AG04450 (cell line): ENCODE data around the gene RGL1. TPM values are rescaled to one million over a fixed set of nuclear protein-coding genes. Genes with fewer than 3 reads are reported as not detected.

Experiments used
- CTCF ChIA-PET: fragments of 300-600, 350-600 bp; formaldehyde crosslinking; extraction: SDS; loops from one replicate; lab custom pipeline; 2022; ENCODE audit warnings: antibody characterized with exemption, inconsistent platforms; lab: Charles Lee
- POLR2A ChIA-PET: fragments of 350-600 bp; formaldehyde crosslinking; extraction: SDS; loops from one replicate; lab custom pipeline; 2021; ENCODE audit warnings: antibody characterized with exemption, inconsistent platforms; lab: Yijun Ruan, JAX
- DNase-seq: peaks from one replicate; pipeline ENCODE4 v3.0.0-alpha.2; 2011; ENCODE audit warnings: low read depth, low spot score
- H3K27ac ChIP-seq: one replicate; pipeline ENCODE4 v1.5.1; 2012; ENCODE audit warnings: low read depth, low read length, control low read depth
- H3K27me3 ChIP-seq: one replicate; pipeline ENCODE4 v1.6.0; 2012; ENCODE audit warnings: low read length; ENCODE audit not compliant: control insufficient read depth, insufficient read depth
- H3K4me3 ChIP-seq: 2 replicates; pipeline ENCODE4 v1.5.1; 2011; ENCODE audit warnings: mild to moderate bottlenecking, low read depth, low read length, control low read depth
- H3K9me3 ChIP-seq: 2 replicates; pipeline ENCODE4 v1.5.1; 2012; ENCODE audit warnings: low read length; ENCODE audit not compliant: control insufficient read depth, insufficient read depth
- polyA plus RNA-seq: library from polyadenylated mRNA; depleted of rRNA; stranded (reverse); fragments of >200 nt; gene quantifications from 2 replicates; pipeline ENCODE4 v1.2.3, GENCODE V29; 2011
- TF ChIP-seq, protein P1 (sequence below): IDR thresholded peaks from 2 replicates; pipeline ENCODE4 v1.5.1; 2011; ENCODE audit warnings: low read depth, low read length, control low read depth, inconsistent platforms

RGL1 gene
- polyA plus RNA-seq, 1 experiment, result 11.1 TPM

DNA sequence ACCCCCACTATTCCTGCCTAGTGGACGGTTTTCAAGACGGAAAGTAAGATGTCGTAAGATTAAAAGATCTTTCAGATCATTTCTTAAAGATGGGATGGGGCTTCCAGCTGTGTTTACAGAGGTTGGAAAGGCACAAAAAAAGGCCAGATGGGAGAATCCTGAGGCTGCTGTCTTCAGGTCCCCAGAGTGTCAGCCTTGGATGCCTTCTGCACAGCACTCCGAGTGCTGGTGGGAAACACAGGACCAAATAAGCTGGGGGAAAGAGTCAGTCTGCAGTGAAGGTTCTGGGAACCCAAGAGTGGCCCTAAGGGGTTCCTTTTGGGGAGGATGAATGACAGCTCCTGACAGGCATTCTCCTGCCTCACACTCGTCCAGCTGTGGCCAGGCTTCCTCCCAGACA, 136.1 kb downstream of the RGL1 start:
- ChIA-PET CTCF (interaction anchor here (2.2 kb wide), 1 partner anchor 286 kb away, joined by 11 read pairs; no protein-coding TSS in a partner anchor), POLR2A (no interaction called here)
- Histone ChIP-seq H3K9me3 (no peaks in the 10 kb centered on the region), H3K27me3 (no peaks in the 10 kb centered on the region), H3K4me3 (no peak overlapping the region), H3K27ac (no peak overlapping the region)
- DNase-seq, result no peak
- TF ChIP-seq, protein P1, sequence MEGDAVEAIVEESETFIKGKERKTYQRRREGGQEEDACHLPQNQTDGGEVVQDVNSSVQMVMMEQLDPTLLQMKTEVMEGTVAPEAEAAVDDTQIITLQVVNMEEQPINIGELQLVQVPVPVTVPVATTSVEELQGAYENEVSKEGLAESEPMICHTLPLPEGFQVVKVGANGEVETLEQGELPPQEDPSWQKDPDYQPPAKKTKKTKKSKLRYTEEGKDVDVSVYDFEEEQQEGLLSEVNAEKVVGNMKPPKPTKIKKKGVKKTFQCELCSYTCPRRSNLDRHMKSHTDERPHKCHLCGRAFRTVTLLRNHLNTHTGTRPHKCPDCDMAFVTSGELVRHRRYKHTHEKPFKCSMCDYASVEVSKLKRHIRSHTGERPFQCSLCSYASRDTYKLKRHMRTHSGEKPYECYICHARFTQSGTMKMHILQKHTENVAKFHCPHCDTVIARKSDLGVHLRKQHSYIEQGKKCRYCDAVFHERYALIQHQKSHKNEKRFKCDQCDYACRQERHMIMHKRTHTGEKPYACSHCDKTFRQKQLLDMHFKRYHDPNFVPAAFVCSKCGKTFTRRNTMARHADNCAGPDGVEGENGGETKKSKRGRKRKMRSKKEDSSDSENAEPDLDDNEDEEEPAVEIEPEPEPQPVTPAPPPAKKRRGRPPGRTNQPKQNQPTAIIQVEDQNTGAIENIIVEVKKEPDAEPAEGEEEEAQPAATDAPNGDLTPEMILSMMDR, result no peak

DNA sequence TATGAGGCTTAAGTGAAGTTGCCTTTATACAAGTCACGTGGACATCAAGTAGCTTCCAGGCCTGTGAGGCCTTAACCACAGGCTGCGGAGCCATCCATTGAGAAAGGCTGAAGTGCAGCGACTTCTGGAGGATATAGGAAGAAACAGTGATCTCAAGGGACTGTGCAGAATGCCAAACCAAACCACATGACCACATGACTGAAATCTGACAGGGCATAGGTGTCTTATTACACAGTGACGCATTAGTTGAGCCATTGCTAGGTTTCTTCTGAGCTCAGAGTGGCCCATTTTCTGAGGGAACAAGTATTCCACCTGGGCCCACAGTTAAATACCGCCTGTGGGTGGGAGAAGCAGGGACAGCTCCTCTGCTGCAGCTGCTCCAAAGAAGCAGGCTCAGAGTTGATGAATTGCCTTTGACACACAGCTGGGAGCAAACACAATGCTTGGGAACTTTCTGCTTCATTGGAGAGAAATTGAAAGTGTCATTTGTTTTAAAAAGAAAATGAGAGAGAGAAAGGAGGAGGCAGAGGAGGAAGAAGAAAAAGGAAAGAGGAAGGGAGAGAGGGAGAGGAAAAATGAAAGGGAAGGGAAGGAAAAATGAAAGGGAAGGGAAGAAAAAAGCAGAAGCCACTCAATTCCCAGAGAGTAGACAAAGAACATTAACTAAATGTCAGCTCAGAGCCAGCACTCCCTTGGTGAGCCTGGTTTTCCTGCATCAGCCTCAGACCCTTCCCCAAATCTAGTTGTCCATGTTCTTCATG, 138.2 kb downstream of the RGL1 start:
- peak overlapping the region; percentile 12 for H3K27ac ChIP-seq
- CTCF ChIA-PET, result interaction anchor here (0.6 to 2.8 kb wide), 3 partner anchors 11 to 288 kb away, joined by 3 to 11 read pairs (median 3); no protein-coding TSS in a partner anchor

DNA sequence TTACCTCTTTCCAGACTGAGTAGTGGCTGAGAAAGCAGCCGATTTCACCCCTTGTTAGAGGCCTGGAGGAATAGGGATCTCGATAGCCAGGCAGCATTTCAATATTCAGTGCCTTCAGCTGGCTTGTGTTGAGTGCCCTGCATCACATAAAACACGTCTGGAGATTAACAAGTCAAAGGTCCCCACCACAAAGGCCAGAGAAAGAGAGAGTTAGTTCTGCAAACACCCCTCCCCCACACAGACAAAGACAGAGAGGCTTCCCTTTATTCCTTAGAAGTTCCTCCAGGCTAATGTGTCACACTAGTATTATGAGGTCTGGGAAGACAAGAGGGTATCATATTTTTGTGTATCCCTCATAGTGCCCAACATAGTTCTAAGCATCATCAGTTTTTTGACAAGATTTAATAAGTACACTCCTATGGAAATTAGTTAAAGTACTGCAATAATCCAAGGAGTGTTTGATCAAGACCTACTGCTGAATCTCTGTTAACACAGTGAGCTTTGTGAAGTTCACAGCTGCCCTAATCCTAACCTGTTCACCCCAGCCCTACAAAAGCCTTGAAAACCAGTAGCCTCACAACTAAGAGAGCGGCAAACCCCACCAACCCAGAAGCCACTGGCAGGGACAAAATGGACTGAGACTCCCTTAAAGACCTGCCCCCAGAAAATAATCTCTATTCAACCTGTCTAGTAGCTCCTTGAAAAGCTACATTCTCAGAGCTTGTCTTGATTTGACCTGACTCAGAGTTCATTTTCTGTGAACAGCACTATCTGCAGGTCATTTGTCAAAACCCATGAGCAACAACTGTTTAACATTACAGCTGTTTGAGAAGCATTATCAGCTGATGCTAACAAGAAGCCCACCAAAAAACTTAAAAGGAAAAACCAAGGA, 140.8 kb downstream of the RGL1 start:
- Histone ChIP-seq H3K4me3 (no peak overlapping the region), H3K27ac (no peak overlapping the region), H3K27me3 (no peaks in the 10 kb centered on the region), H3K9me3 (no peaks in the 10 kb centered on the region)
- TF ChIP-seq, protein P1, result no peak
- ChIA-PET CTCF (interaction anchor here (1.0 kb wide), 1 partner anchor 291 kb away, joined by 3 read pairs; no protein-coding TSS in a partner anchor), POLR2A (no interaction called here)
- DNase-seq, result no peak

More for the DNA sequence above, 138.2 kb downstream of the RGL1 start:
- Histone ChIP-seq H3K27me3 (no peaks in the 10 kb centered on the region), H3K4me3 (no peak overlapping the region), H3K9me3 (no peaks in the 10 kb centered on the region)
- peak; percentile 81 for DNase-seq
- POLR2A ChIA-PET, result interaction anchor here (1.6 kb wide), 1 partner anchor 11 kb away, joined by 4 read pairs; no protein-coding TSS in a partner anchor
- TF ChIP-seq, protein P1, result peak; percentile 37

DNA sequence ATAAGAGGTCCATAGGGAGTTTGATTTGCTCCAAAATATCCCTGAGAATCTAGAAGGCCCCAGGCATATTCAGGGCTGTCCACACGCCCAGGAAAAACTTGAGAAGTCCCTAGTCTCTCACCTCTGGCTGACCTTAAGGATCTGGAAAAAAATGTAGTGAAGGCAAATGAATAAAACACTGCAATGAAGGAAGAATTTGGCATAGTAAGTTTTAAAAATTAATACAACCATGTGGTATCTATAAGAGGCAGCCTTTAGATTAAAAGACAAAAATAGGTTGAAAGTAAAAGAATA, 141.3 kb downstream of the RGL1 start:
- Histone ChIP-seq H3K4me3 (no peak overlapping the region), H3K9me3 (no peaks in the 10 kb centered on the region), H3K27me3 (no peaks in the 10 kb centered on the region), H3K27ac (no peak overlapping the region)
- ChIA-PET POLR2A (no interaction called here), CTCF (interaction anchor here (1.0 kb wide), 1 partner anchor 291 kb away, joined by 3 read pairs; no protein-coding TSS in a partner anchor)
- TF ChIP-seq, protein P1, result no peak
- no peak for DNase-seq
